Prostate gland (tissue), 2 donors: ENCODE measurements around the gene CCDC69. TPM values are rescaled to one million over a fixed set of nuclear protein-coding genes. Genes with fewer than 3 reads are reported as not detected.

Source experiments
- DNase-seq: peaks from one replicate; pipeline ENCODE4 v3.0.0-alpha.2; 2019; ENCODE audit warnings: low spot score
- H3K27ac ChIP-seq, 2 donors: fragments of 200-600 bp; sonication (generic); 2 replicates each; pipeline ENCODE4 v1.5.1; 2017 to 2019
- H3K27me3 ChIP-seq: fragments of 200-600 bp; sonication (generic); replicated peaks from 2 replicates; pipeline ENCODE4 v1.5.1; 2019; ENCODE audit not compliant: insufficient read depth
- H3K36me3 ChIP-seq, 2 donors: fragments of 200-600 bp; sonication (generic); 1 replicate in 1 of 2; 2 replicates in 1 of 2; pipeline versions ENCODE4 v1.5.1 to v1.8.1; 2017 to 2019
- H3K4me1 ChIP-seq: fragments of 200-600 bp; sonication (generic); replicated peaks from 2 replicates; pipeline ENCODE4 v1.5.1; 2019
- H3K4me3 ChIP-seq, 2 donors: fragments of 200-600 bp; sonication (generic); 2 replicates each; pipeline ENCODE4 v1.5.1; 2017 to 2019
- H3K9me3 ChIP-seq: fragments of 200-600 bp; sonication (generic); 2 replicates; pipeline ENCODE4 v1.5.1; 2017
- CTCF ChIP-seq, 4 experiments: fragments of 200-600 bp in 2 of 4; fragments of 450-650 bp in 2 of 4; sonication (generic) in 2 of 4; IDR thresholded peaks; 1 replicate in 3 of 4; 2 replicates in 1 of 4; pipeline ENCODE4 v1.5.1; 2016 to 2019; ENCODE audit warnings: antibody characterized with exemption in 4 of 4, mild to moderate bottlenecking in 2 of 4, moderate library complexity in 2 of 4
- POLR2A ChIP-seq: fragments of 450-650 bp; IDR thresholded peaks from one replicate; pipeline ENCODE4 v1.6.1; 2016; ENCODE audit warnings: antibody characterized with exemption, mild to moderate bottlenecking
- POLR2AphosphoS5 ChIP-seq: sonication (generic); formaldehyde crosslinking; IDR thresholded peaks from one replicate; pipeline ENCODE4 v1.6.1; 2017; ENCODE audit warnings: antibody characterized with exemption
- WGBS: methylation state at CpG from one replicate; pipeline ENCODE4 v1.1.5; 2018; 5-methylcytosine and 5-hydroxymethylcytosine counted together
- intact Hi-C: fragments of 100-400 bp; cut with DNase I; formaldehyde crosslinking; loops from one replicate; pipeline ENCODE4 v1.14.2; 2022
- total RNA-seq, 2 donors: library from RNA; depleted of rRNA; stranded (reverse); fragments of >200 nt; gene quantifications; one replicate each; pipeline ENCODE4 v1.1.0, GENCODE V29; 2016

CCDC69 gene
- total RNA-seq, 2 donors from 2014 or later = 28.2 to 53.8 TPM

GRCh38 chr5:151205411-151205810, 18.5 kb downstream of the CCDC69 start:
- intact Hi-C loops = no loop called here
- TF ChIP-seq POLR2A (no peak), CTCF (IDR thresholded peaks at IDR 0.05) (no peak), POLR2AphosphoS5 (no peak)
- no peak for DNase-seq
- Histone ChIP-seq H3K27ac (no peak overlapping the region), H3K27me3 (no peaks in the 10 kb centered on the region), H3K4me3 (no peak overlapping the region), H3K9me3 (no peaks in the 10 kb centered on the region), H3K4me1 (no peaks in the 10 kb centered on the region), H3K36me3 (no peaks in the 10 kb centered on the region)
- WGBS = 87% methylated on average over 10 of the region's 10 CpGs

GRCh38 chr5:151204051-151204450, 19.8 kb downstream of the CCDC69 start:
- Histone ChIP-seq H3K9me3 (no peaks in the 10 kb centered on the region), H3K36me3 (no peaks in the 10 kb centered on the region), H3K4me3 (no peak overlapping the region), H3K4me1 (no peaks in the 10 kb centered on the region), H3K27ac (no peak overlapping the region), H3K27me3 (no peaks in the 10 kb centered on the region)
- 81% methylated on average over 5 of the region's 5 CpGs for WGBS
- DNase-seq = no peak
- TF ChIP-seq POLR2A = no peak
- TF ChIP-seq POLR2AphosphoS5 = no peak
- no peak for TF ChIP-seq CTCF (IDR thresholded peaks at IDR 0.05)
- intact Hi-C loops = no loop called here

GRCh38 chr5:151202381-151203139, 21.3 kb downstream of the CCDC69 start:
- no peak overlapping the region for H3K4me3 ChIP-seq
- no peaks in the 10 kb centered on the region for H3K36me3 ChIP-seq
- WGBS = 71% methylated on average over 5 of the region's 5 CpGs
- H3K27ac ChIP-seq = no peak overlapping the region
- intact Hi-C loops = no loop called here
- no peaks in the 10 kb centered on the region for H3K9me3 ChIP-seq
- no peaks in the 10 kb centered on the region for H3K4me1 ChIP-seq
- no peak for TF ChIP-seq CTCF (IDR thresholded peaks at IDR 0.05)
- no peak for TF ChIP-seq POLR2A
- no peak for TF ChIP-seq POLR2AphosphoS5
- no peaks in the 10 kb centered on the region for H3K27me3 ChIP-seq
- DNase-seq = no peak

GRCh38 chr5:151200913-151201595, 22.8 kb downstream of the CCDC69 start:
- DNase-seq = no peak
- intact Hi-C loops = no loop called here
- no peak overlapping the region for H3K27ac ChIP-seq
- no peaks in the 10 kb centered on the region for H3K4me1 ChIP-seq
- TF ChIP-seq CTCF (IDR thresholded peaks at IDR 0.05) (no peak), POLR2AphosphoS5 (no peak), POLR2A (no peak)
- no peaks in the 10 kb centered on the region for H3K27me3 ChIP-seq
- H3K4me3 ChIP-seq = no peak overlapping the region
- no peaks in the 10 kb centered on the region for H3K9me3 ChIP-seq
- 89% methylated on average over 6 of the region's 6 CpGs for WGBS
- H3K36me3 ChIP-seq = no peaks in the 10 kb centered on the region
